HG02642 (cell line): Measurements from ENCODE around the gene S1PR3.

Experiments
- ATAC-seq: cut with Tn5 transposase; IDR thresholded peaks from one replicate; pipeline ENCODE4 v1.9.1; 2021; ENCODE audit warnings: mild to moderate bottlenecking; ENCODE audit not compliant: unreplicated experiment, poor library complexity

S1PR3 gene

GRCh38 chr9:89006267-89006666, 15.0 kb downstream of the S1PR3 start:
- no peak for ATAC-seq

DNA sequence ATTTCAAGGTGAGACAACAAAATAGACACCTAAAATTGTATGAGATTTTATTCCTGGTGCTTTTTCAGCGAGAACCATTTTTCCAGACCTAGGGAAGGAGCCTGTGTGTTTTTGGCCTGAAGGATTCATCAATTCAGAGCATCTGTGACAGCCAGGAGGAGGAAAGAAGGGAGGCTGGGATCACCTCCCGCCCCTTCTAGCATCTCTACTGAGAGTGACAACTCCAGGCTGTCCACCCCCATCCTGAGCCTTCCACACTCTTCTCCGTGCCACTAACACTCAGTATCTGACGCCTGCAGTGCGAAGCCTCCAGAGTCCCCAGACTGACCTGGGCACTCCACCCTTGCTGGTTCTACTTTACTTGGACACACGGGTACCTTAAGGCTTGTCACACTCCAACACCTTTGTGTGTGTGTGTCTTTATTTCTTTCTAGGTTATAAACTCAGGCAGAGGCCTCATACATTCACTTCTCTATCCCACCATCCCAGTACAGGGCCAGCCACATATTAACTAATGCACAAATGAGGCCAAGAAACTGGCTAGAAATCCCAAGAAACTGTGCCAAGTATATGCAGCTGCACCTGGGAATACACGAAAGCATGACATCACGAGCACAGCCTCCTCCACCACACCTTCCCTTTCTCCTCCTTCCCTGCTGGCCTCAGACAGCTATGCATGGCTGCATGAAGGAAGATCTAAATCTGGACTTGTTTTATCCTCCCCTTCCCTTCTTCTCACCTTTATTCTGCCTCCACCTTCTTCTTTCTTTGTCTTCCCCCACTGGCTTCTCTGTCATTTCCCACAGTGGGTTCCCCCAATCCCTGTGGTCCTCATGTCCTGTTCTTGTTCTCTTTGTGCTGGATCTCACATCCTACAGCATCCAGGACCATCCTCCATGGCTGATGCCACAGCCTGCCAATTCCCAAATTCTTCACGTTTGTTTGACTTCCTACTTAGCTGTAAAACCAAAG, 16.0 kb downstream of the S1PR3 start:
- no peak for ATAC-seq

DNA sequence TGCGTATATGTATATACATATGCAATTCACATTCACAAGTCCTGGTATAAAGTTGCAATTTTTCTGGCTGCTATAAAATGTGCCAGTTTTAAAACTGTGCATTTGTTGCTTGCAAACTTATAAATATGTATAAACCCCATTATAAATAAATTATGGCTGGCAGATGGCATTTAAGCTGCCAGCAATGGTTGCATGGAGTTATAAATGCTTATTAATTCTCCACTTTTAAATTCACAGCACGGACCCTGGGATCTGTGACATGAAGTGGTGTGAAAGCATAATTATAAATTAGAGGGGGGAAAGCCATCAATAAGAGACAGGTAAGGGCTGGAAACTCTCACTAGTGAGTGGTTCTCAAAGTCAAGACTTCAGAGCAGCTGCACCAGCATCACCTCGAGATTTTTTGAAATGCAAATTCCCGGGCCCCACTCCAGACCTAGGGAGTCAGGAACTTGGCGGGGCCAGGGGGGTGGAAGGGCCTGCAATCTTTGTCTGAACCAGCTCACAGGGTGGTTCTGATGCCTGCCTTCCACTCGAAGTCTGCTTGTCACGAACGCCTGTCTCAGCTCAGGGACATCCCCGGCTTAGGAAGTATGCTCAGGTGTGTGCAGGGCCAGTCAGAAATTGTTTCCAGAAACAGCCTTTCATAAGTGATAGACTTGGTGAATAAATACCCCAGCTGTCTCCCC, 16.9 kb downstream of the S1PR3 start:
- ATAC-seq = no peak

DNA sequence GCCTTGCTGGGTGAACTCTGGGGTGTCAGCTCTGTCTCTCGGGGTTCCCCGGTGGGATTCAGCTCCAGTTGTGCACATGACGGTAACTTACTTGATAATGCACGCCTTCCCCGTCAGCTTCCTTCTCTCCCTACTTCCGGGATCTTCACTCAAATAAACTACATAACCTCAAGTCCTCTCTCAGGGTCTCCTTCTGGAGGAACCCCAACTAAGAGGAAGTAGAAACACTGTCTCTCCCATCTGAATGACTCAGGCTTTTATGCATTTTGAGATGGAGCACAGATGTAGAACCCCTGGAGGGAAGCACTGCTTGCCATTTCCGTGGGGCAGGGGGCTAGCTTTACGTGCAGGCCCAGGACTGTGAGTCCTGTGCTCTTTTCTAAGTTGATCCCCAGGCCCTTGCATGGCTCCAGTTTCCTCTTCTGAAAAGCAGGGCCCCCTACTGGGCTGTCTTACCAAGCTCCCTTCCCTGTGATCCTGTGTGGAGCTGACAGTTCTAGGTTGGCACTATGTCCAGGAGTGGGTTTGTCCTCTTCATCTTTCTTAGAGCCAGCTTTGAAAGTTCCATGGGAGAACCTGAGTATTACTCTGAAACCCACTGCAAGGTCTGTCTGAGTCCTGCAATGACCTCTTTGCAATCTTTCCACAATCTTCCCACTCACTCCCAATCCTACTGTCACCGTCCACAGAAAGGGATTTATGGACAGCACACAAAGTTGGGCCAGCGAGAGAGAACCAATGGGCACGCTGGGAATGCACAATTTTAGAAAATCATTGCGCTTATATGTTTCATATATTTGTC, 17.7 kb downstream of the S1PR3 start:
- no peak for ATAC-seq

- no peak for ATAC-seq
These were observed 18.2 kb downstream of the S1PR3 start for GRCh38 chr9:89009546-89009840.

DNA sequence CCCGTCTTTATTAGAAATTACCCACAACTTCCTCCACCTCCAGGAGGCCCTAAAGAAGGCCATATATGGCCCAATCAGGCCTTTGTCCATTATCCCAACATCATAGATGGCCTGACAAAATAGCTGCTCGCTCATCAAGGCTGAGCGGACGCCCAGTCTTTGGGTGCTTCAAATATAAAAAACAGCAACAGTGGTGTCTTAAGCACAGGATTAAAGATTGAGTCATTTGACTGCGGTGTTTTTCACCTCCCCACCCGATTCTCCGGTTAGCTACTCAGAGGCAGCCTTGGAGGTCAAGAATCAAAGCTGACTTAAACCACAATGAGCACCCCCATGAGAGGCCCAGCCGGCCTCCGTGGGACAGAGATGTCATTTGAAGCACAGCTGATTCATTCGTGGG, 18.8 kb downstream of the S1PR3 start:
- ATAC-seq = no peak

DNA sequence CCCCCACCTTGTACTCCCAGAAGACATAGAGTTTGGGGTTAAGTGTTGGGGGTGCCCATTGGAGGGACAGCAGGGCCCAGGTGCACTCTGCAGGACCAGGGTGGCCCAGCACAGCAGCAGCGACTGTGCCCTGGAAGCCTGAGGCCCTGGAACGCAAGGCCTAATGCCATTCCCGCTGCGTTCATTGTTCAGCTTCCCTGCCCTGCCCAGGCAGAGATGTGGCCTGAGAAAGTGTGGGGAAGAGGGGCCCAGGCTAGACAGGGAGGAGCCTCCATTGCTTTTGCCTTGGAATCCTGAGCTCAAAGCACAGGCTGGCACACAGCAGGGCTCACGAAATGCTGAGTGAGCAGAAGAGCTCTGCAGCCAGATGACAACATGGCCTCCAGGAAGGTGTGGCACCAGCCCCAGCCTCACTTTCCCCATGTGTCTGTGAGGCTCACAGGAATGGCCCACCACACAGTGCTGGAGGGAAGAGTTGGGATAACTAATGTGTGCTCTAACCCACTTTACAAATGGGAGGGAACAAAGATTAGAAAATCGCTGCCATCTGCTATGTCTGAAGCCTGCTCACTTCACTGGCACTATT, 19.4 kb downstream of the S1PR3 start:
- no peak for ATAC-seq

DNA sequence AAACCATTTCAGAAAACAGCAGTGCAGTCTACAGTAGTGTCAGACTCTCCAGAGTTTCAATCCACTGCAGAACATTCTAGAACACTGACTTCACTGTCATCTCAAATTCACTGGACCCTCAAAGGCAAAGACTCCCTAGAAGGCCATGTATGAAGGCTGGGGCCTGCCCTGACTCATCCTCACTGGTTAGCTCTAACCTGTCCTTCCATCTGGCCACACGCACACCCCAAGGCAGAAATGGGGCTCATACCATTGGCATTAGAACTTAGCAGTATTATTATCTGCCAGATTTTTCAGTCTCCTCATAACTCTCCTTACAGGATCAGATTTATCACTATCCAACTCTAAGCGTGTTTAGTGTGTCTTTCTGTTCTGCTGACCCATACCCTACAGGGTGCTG, 20.4 kb downstream of the S1PR3 start:
- ATAC-seq = no peak

- no peak for ATAC-seq
These were observed 21.2 kb downstream of the S1PR3 start for GRCh38 chr9:89012294-89013042.

- no peak for ATAC-seq
These were observed 22.4 kb downstream of the S1PR3 start for GRCh38 chr9:89013660-89014059.

GRCh38 chr9:89014153-89014552, 22.9 kb downstream of the S1PR3 start:
- no peak for ATAC-seq

GRCh38 chr9:89015336-89015735, 24.1 kb downstream of the S1PR3 start:
- no peak for ATAC-seq

GRCh38 chr9:89020754-89021153, 29.5 kb downstream of the S1PR3 start:
- no peak for ATAC-seq

- no peak for ATAC-seq
These were observed 30.0 kb downstream of the S1PR3 start for GRCh38 chr9:89021154-89021803.

DNA sequence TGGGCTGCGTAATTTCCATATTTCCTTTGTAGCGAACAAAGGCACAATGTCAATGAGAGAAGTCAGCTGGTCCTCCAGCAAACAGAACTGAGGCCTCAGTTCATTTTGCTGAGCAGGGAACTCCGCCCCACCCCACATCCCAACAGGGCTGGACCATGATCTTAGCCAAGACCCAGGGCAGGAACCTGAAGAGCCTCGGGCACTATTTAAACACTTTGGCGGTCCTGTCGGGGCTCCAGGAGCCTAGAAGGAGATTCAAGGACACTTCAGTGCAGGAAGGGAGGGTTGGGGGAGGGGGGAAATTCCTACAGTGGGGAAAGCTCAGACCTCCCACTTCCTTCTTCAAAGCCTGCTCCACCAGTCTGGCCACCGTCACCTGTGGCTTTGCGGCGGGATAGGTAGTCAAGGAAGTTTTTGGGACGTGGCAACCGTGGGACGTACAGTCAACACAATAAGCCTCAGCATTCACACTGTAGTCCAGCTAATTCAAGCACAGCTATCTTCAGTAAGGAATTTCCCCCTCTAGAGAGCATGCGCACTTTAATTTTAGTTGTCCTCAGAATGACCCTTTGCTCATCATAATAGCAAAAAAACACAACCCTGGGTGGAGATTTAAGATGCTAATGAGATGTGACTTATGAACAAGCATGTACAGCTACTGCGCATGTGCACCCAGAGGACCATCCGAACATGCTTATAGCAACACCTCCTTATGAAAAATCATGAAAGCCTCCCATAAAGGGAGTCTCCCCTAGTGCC, 30.9 kb downstream of the S1PR3 start:
- ATAC-seq = no peak

DNA sequence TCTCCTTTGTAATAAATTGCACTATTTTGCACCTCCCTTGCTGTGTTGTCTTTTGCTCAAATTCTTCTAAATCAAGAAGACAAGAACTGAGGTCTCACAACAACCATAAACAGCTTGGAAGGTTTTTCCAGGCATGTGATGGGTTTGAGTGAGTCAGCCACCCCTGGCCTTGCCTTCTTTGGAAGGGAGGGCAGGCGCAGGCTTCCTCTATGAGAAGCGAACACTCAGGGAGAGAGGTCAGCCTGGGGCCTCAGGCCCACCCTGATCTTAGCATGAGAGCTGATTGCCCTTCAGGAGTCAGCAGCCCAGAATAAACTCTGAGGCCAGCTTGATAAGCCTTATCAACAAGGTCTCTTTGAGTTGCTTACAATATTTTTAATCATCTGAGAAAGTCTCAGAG, 31.6 kb downstream of the S1PR3 start:
- ATAC-seq = no peak

- no peak for ATAC-seq
These were observed 32.5 kb downstream of the S1PR3 start for GRCh38 chr9:89023740-89024139.

- no peak for ATAC-seq
These were observed 33.5 kb downstream of the S1PR3 start for GRCh38 chr9:89024727-89025126.

GRCh38 chr9:89025553-89025952, 34.3 kb downstream of the S1PR3 start:
- no peak for ATAC-seq
